ENCODE results near the gene NDUFA11.

DNA sequence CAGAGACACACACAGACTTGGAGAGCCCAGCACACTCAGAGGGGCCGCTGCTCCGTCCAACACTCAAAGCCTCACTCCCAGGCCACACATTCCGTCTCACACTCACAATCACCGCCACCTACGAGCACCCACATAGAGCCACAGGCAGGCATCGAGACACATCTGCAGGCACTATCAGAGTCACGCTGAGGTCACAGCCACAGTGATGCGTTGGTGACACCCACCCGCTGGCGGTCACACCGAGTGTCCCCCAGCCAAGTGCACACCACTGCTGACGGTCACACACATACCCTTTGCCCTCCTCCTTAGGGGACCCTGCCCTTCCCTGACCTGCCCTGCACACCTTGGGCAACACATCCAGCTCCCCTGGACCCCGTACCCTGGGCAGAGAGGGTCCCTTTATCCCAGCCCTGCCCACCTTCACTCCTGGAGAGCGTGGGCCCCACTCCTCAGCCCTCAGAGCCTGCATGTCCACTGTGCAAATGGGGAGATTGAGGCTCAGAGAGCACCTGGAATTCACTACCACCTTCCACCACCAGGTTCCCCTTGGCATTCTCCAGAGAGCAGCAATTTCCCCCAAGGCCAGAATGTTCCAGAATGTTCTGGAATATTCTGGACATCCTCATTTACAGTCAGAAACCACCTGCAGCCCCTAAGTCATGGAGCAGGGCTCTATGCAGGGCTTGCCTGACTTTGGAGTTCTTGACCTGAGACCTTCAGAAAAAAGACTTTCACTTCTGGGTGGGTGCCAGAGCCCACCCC, 38.7 kb downstream of the NDUFA11 start:
- TF ChIP-seq, protein P1, sequence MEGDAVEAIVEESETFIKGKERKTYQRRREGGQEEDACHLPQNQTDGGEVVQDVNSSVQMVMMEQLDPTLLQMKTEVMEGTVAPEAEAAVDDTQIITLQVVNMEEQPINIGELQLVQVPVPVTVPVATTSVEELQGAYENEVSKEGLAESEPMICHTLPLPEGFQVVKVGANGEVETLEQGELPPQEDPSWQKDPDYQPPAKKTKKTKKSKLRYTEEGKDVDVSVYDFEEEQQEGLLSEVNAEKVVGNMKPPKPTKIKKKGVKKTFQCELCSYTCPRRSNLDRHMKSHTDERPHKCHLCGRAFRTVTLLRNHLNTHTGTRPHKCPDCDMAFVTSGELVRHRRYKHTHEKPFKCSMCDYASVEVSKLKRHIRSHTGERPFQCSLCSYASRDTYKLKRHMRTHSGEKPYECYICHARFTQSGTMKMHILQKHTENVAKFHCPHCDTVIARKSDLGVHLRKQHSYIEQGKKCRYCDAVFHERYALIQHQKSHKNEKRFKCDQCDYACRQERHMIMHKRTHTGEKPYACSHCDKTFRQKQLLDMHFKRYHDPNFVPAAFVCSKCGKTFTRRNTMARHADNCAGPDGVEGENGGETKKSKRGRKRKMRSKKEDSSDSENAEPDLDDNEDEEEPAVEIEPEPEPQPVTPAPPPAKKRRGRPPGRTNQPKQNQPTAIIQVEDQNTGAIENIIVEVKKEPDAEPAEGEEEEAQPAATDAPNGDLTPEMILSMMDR (IDR thresholded peaks at IDR 0.05), result peak in 2 of 7 experiments; percentile 7 to 13
- TF ChIP-seq POLR2AphosphoS5 (IDR thresholded peaks at IDR 0.05) (no peak), EP300 (IDR thresholded peaks at IDR 0.05) (no peak), POLR2A (IDR thresholded peaks at IDR 0.05) (no peak)
